GM19043 (cell line): ENCODE data around the gene KRT77.
"Not testable (repeated sequence)": the region's sequence is repeated elsewhere in the genome, so short reads cannot be mapped to it uniquely, and the experiment has no call there.

ENCODE experiments used
- ATAC-seq: cut with Tn5 transposase; IDR thresholded peaks from one replicate; pipeline ENCODE4 v1.9.1; 2021; ENCODE audit warnings: low read depth; ENCODE audit not compliant: unreplicated experiment

Gene KRT77

GRCh38 chr12:52679875-52680274 lies 23.4 kb downstream of the KRT77 start:
- no peak for ATAC-seq

- ATAC-seq = no peak
Observed at GRCh38 chr12:52677671-52678070, 25.7 kb downstream of the KRT77 start.

- no peak for ATAC-seq
Observed at GRCh38 chr12:52677126-52677525, 26.2 kb downstream of the KRT77 start.

GRCh38 chr12:52676163-52676562 lies 27.2 kb downstream of the KRT77 start:
- ATAC-seq = no peak

- no peak for ATAC-seq
Observed at GRCh38 chr12:52675301-52675701, 28.0 kb downstream of the KRT77 start.

GRCh38 chr12:52674433-52674775 lies 28.9 kb downstream of the KRT77 start:
- ATAC-seq = no peak

- ATAC-seq = no peak
Observed at GRCh38 chr12:52673713-52674432, 29.5 kb downstream of the KRT77 start.

GRCh38 chr12:52673217-52673616 lies 30.1 kb downstream of the KRT77 start:
- no peak for ATAC-seq

GRCh38 chr12:52672321-52672933 lies 30.9 kb downstream of the KRT77 start:
- ATAC-seq = no peak

- ATAC-seq = no peak
Observed at GRCh38 chr12:52670961-52671360, 32.4 kb downstream of the KRT77 start.

- no peak for ATAC-seq
Observed at GRCh38 chr12:52670506-52670905, 32.8 kb downstream of the KRT77 start.

- not testable (repeated sequence) for ATAC-seq
Observed at GRCh38 chr12:52669941-52670340, 33.4 kb downstream of the KRT77 start.

- ATAC-seq = no peak
Observed at GRCh38 chr12:52669426-52669825, 33.9 kb downstream of the KRT77 start.

- ATAC-seq = no peak
Observed at GRCh38 chr12:52667931-52668330, 35.4 kb downstream of the KRT77 start.

GRCh38 chr12:52667509-52667908 lies 35.8 kb downstream of the KRT77 start:
- ATAC-seq = no peak

- ATAC-seq = no peak
Observed at GRCh38 chr12:52666471-52666870, 36.9 kb downstream of the KRT77 start.

- no peak for ATAC-seq
Observed at GRCh38 chr12:52663420-52663819, 39.9 kb downstream of the KRT77 start.

- ATAC-seq = no peak
Observed at GRCh38 chr12:52662918-52663229, 40.5 kb downstream of the KRT77 start.

- no peak for ATAC-seq
Observed at GRCh38 chr12:52662093-52662917, 41.0 kb downstream of the KRT77 start.

GRCh38 chr12:52661668-52662067 lies 41.7 kb downstream of the KRT77 start:
- no peak for ATAC-seq

GRCh38 chr12:52660934-52661499 lies 42.3 kb downstream of the KRT77 start:
- ATAC-seq = no peak
